Measurements from ENCODE around the gene GCA. TPM values are rescaled to one million over a fixed set of nuclear protein-coding genes. Genes with fewer than 3 reads are reported as not detected.

Gene GCA
- total RNA-seq, 1 donor from 2014 or later, result 64.8 TPM

DNA sequence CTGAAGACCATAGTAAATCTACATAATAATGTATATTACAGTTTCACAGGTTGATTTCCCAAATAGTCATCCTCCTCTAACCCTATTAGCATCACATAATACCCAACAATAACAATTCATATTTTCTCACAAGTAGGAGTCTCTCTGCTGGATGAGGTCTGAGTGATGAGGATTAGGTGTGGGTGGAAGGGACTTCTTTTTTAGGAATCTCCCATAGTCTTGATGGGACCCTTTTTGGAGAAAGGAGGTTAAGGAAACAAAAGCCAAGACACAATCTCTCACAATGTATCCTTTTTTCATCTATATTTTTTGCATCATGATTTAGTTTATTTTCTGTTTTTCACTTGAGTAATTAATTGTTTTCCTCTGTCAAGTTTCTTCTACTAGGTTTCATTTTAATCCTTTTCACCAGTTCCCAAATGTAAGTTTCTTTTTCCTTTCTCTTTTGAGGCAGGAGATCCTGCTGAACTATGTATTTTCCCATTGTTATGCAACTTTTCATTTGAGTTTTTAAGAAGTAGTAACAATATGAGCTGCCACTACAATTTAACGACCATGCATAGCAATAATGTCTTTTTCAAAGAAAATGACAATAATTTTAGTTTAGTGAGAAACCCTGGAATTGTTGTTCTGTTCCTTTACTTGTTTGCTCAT lies 22.9 kb upstream of the GCA start:
- TF ChIP-seq CTCF (IDR thresholded peaks at IDR 0.05), result no peak
- DNase-seq (no peak), ATAC-seq (no peak)
- H3K9me3 ChIP-seq, result no peaks in the 10 kb centered on the region
- intact Hi-C loops (cut with DNase I), result no loop called here
- H3K27me3 ChIP-seq, result no peaks in the 10 kb centered on the region
- no peak overlapping the region for H3K4me3 ChIP-seq
- H3K4me1 ChIP-seq, result peaks cover 27% of the 10 kb centered on the region
- no peaks in the 10 kb centered on the region for H3K36me3 ChIP-seq
- H3K27ac ChIP-seq, result no peak overlapping the region

- Histone ChIP-seq H3K9me3 (no peaks in the 10 kb centered on the region), H3K27ac (no peak overlapping the region), H3K27me3 (no peaks in the 10 kb centered on the region), H3K36me3 (no peaks in the 10 kb centered on the region), H3K4me1 (peaks cover 6% of the 10 kb centered on the region), H3K4me3 (no peak overlapping the region)
- DNase-seq, result no peak
- no peak for TF ChIP-seq CTCF (IDR thresholded peaks at IDR 0.05)
- intact Hi-C loops (cut with DNase I), result no loop called here
- ATAC-seq, result no peak
Observed at GRCh38 chr2:162324953-162325352, 19.0 kb upstream of the GCA start.

DNA sequence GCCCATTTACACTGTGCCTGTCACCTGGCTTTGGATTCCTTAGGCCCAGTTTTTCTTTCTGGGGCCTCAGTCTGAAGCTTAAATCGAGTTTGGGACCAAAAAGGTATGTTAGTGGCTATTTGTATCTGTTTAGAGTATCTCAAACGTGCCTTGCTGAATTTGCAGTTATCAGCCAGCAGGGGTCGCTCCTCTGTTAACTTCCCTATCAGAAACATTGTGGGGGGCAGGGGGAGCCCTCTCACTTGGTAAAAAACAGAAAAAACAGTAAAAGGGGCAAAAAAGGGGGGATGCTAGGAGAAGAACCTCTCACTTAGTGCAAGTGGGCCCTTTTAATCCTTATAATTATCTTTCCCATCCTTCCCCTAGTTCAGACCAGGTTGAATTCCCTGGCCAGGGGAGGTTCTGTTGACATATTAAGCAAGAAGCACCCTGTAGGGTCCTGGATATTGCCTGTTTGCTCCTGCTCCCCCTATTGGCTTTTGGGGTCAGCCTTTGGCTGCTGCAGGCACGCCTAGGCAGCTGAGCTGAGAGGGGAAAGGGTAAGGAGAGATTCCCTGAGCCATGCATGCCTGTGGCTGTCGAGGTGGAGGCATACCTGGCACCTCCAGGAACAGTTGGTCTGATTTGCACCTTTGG lies 16.7 kb upstream of the GCA start:
- no peaks in the 10 kb centered on the region for H3K27me3 ChIP-seq
- H3K4me1 ChIP-seq, result no peaks in the 10 kb centered on the region
- no peaks in the 10 kb centered on the region for H3K9me3 ChIP-seq
- DNase-seq, result no peak
- no peak overlapping the region for H3K4me3 ChIP-seq
- TF ChIP-seq CTCF (IDR thresholded peaks at IDR 0.05), result peak; percentile 44
- intact Hi-C loops (cut with DNase I), result no loop called here
- no peaks in the 10 kb centered on the region for H3K36me3 ChIP-seq
- ATAC-seq, result peak; percentile 24
- no peak overlapping the region for H3K27ac ChIP-seq

GRCh38 chr2:162327806-162328205 lies 16.1 kb upstream of the GCA start:
- Histone ChIP-seq H3K4me3 (no peak overlapping the region), H3K27ac (no peak overlapping the region), H3K4me1 (no peaks in the 10 kb centered on the region), H3K27me3 (no peaks in the 10 kb centered on the region), H3K36me3 (no peaks in the 10 kb centered on the region), H3K9me3 (no peaks in the 10 kb centered on the region)
- intact Hi-C loops (cut with DNase I), result no loop called here
- no peak for ATAC-seq
- no peak for TF ChIP-seq CTCF (IDR thresholded peaks at IDR 0.05)
- no peak for DNase-seq

DNA sequence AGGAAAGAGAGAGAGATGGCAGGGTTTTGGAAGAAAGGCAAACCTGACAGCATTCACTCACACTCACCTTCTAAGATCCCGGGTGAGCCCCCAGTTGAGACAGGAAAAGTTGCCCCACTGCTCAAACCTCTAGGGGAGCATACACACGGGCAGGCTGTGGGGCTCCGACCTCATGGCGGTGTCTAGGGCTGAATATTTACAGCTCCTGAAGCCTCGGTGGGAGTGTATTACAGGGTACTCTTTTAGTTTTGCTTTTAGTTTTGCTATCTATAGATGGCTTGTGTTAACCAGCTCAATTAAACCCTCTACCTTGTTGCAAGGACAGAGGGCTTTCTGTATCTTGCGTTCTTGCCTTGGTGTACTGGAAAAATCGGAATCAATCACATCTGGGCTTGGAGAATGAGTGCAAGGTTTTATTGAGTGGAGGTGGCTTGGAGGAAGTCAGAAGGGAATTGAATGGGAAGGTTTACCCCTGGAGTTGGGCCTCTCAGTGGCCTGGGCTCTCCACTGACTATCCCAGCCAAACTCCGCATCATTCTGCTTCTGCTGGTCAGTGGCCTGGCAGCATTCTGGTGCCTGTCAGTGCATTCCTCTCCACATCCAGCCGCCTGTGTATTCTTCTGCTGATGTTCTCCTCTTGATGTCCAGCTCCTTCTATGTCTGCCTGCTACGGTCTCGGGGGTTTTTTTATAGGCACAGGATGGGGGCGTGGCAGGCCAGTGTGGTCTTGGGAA lies 15.3 kb upstream of the GCA start:
- no peaks in the 10 kb centered on the region for H3K36me3 ChIP-seq
- no peak overlapping the region for H3K27ac ChIP-seq
- no peak for DNase-seq
- intact Hi-C loops (cut with DNase I), result no loop called here
- no peak overlapping the region for H3K4me3 ChIP-seq
- H3K4me1 ChIP-seq, result no peaks in the 10 kb centered on the region
- TF ChIP-seq CTCF (IDR thresholded peaks at IDR 0.05), result no peak
- no peak for ATAC-seq
- H3K27me3 ChIP-seq, result no peaks in the 10 kb centered on the region
- H3K9me3 ChIP-seq, result no peaks in the 10 kb centered on the region
